Nephron (organoid): Measurements from ENCODE around the gene PSMA2.

Source experiments
- H3K27ac Mint-ChIP-seq, 3 experiments: 2 replicates each; pipeline ENCODE4 v1.8.0; 2020; ENCODE audit warnings: mixed read lengths in 3 of 3, mild to moderate bottlenecking in 2 of 3, moderate library complexity in 1 of 3
- H3K27me3 Mint-ChIP-seq: 2 replicates; pipeline ENCODE4 v1.8.0; 2021; ENCODE audit warnings: low read depth, mild to moderate bottlenecking, moderate library complexity, mixed read lengths
- H3K36me3 Mint-ChIP-seq: 2 replicates; pipeline ENCODE4 v1.8.0; 2020; ENCODE audit warnings: low read depth, mixed read lengths
- H3K4me1 Mint-ChIP-seq: 2 replicates; pipeline ENCODE4 v1.8.0; 2020; ENCODE audit warnings: mixed read lengths
- H3K4me3 Mint-ChIP-seq, 3 experiments: 2 replicates each; pipeline ENCODE4 v1.8.0; 2020; ENCODE audit warnings: mild to moderate bottlenecking in 3 of 3, mixed read lengths in 3 of 3, moderate library complexity in 2 of 3
- H3K9me3 Mint-ChIP-seq: 2 replicates; pipeline ENCODE4 v1.8.0; 2020; ENCODE audit warnings: mixed read lengths
- TF ChIP-seq, protein P1 (sequence below), 3 experiments: fragments of 200-600 bp; sonication (generic); IDR thresholded peaks; one replicate each; pipeline ENCODE4 v1.5.0; 2021; ENCODE audit warnings: antibody characterized with exemption in 3 of 3; ENCODE audit not compliant: unreplicated experiment in 3 of 3

PSMA2 gene

DNA sequence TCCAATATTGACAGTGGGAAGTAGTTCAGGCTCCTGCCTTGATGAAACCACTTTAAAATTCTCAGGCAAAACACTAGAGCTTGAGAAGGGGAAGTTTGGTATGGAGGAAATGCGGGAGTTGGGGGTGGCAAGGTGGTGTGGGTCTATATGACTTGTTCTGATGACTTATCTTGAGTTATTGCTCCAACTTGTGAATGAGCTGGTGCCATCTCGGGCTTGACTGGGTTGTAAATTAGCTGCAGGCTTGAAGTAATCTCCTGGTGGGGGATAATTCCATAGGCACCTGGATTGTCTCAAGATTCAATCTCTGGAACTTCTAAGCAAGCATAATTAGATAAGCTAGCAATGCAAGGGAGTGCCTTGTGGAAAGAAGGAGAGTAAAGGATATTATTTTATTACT lies 29.2 kb upstream of the PSMA2 start:
- TF ChIP-seq, protein P1, sequence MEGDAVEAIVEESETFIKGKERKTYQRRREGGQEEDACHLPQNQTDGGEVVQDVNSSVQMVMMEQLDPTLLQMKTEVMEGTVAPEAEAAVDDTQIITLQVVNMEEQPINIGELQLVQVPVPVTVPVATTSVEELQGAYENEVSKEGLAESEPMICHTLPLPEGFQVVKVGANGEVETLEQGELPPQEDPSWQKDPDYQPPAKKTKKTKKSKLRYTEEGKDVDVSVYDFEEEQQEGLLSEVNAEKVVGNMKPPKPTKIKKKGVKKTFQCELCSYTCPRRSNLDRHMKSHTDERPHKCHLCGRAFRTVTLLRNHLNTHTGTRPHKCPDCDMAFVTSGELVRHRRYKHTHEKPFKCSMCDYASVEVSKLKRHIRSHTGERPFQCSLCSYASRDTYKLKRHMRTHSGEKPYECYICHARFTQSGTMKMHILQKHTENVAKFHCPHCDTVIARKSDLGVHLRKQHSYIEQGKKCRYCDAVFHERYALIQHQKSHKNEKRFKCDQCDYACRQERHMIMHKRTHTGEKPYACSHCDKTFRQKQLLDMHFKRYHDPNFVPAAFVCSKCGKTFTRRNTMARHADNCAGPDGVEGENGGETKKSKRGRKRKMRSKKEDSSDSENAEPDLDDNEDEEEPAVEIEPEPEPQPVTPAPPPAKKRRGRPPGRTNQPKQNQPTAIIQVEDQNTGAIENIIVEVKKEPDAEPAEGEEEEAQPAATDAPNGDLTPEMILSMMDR (IDR thresholded peaks at IDR 0.05; ENCODE audit: unreplicated experiment in 3 of 3) = no peak
- no peak overlapping the region for H3K27ac Mint-ChIP-seq
- no peak overlapping the region for H3K4me3 Mint-ChIP-seq
- no peaks in the 10 kb centered on the region for H3K4me1 Mint-ChIP-seq
- peaks cover 25% of the 10 kb centered on the region for H3K27me3 Mint-ChIP-seq
- no peaks in the 10 kb centered on the region for H3K36me3 Mint-ChIP-seq
- peaks cover 18% of the 10 kb centered on the region for H3K9me3 Mint-ChIP-seq

DNA sequence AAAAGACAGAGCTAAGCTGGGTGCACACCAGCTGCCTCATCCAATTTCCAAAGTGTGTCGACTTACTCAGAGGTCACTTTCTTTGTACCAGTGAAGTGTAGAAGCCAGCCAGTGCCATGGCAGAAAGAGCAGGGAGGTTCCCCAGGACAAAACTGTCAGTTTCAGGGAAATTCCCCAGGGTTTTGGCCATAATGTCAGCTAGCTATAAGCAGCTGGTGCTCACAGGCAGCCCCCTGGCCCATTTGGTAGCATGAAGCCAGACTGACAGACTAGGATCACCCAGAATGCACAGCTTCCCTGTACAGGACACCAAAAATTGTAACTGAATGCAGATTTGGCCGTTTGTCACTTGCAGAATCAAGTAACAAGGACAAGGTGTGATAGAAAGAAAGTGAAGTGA lies 28.8 kb upstream of the PSMA2 start:
- no peaks in the 10 kb centered on the region for H3K36me3 Mint-ChIP-seq
- no peak overlapping the region for H3K27ac Mint-ChIP-seq
- H3K4me1 Mint-ChIP-seq = no peaks in the 10 kb centered on the region
- no peak overlapping the region for H3K4me3 Mint-ChIP-seq
- TF ChIP-seq, protein P1 (IDR thresholded peaks at IDR 0.05; ENCODE audit: unreplicated experiment in 3 of 3) = no peak
- peaks cover 19% of the 10 kb centered on the region for H3K9me3 Mint-ChIP-seq
- H3K27me3 Mint-ChIP-seq = peaks cover 25% of the 10 kb centered on the region

DNA sequence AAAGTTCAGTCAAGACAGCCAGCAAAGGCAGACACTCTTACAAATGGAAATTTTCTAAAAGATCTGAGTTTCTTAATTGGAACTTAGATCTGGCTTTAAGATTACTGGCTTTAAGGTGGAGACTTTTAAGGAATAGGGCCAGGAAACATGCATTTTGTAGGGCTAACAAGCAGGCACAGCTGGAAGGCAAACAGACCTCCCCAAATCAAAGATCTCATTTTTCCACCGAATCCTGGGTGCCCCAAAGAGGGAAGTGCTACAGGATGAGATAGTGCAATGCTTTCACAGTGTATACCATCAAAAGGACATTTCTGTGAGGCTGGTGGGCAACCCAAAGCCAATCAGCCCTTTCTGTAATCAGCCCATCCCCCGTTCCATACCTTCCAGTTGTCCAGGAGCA lies 27.6 kb upstream of the PSMA2 start:
- no peaks in the 10 kb centered on the region for H3K36me3 Mint-ChIP-seq
- TF ChIP-seq, protein P1 (IDR thresholded peaks at IDR 0.05; ENCODE audit: unreplicated experiment in 3 of 3) = no peak
- no peak overlapping the region for H3K4me3 Mint-ChIP-seq
- H3K27me3 Mint-ChIP-seq = peaks cover 13% of the 10 kb centered on the region
- peaks cover 21% of the 10 kb centered on the region for H3K9me3 Mint-ChIP-seq
- H3K4me1 Mint-ChIP-seq = no peaks in the 10 kb centered on the region
- no peak overlapping the region for H3K27ac Mint-ChIP-seq

DNA sequence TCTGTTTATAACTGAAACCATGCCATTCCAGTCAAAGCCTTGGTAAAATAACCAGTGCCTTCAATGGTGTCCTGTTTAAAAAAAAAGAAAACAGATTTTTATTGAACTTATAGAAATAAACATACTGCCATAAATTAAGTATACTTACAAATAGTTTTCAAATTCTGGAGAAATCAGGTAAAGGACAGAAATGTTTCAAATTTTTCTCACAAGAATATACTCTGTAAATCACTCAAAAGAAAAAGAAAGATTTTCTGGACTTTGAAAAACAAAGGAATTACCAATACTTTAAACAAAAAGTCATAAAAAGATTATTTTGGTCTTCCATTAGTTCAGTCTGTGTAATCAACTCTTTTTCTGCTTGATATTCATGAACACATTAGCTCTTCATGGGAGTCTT lies 24.1 kb upstream of the PSMA2 start:
- Mint-ChIP-seq H3K4me3 (no peak overlapping the region), H3K27me3 (no peaks in the 10 kb centered on the region), H3K9me3 (peaks cover 21% of the 10 kb centered on the region), H3K27ac (no peak overlapping the region), H3K4me1 (no peaks in the 10 kb centered on the region), H3K36me3 (no peaks in the 10 kb centered on the region)
- TF ChIP-seq, protein P1 (IDR thresholded peaks at IDR 0.05; ENCODE audit: unreplicated experiment in 3 of 3) = no peak

DNA sequence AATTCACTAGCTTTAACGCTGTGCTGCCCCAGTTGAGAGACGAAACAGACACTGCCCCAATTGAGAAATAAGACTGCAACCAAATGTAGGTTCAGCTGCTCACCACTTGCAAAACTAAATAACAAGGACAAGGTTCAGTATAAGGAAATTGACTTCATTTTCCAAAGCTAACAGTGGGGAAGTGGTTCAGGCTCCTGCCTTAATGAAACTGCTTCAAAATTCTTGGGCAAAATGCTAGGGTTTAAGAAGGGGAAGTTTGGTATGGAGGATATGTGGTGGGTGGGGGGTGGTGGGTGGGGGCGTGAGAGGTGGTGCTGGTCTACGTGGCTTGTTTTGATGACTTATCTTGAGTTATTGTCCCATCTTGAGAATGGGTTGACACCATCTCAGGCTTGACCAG lies 22.0 kb upstream of the PSMA2 start:
- H3K27ac Mint-ChIP-seq = no peak overlapping the region

DNA sequence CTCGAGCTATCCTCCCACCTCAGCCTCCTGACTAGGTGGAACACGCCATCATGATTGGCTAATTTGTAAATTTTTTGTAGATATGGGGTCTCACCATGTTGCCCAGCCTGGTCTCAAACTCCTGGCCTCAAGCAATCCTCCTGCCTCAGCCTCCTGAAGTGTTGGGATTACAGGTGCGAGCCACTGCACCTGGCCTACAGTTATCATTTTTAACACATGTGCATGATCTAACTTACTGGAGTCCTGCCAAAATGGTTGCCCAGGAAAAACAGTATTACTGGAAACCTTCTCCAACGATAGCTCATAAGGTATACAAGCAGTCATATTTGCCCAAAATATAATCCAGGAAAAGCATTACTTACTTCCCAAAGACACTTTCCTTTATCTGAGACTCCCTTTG lies 20.4 kb upstream of the PSMA2 start:
- H3K4me3 Mint-ChIP-seq = no peak overlapping the region
- H3K4me1 Mint-ChIP-seq = no peaks in the 10 kb centered on the region
- no peaks in the 10 kb centered on the region for H3K36me3 Mint-ChIP-seq
- H3K27me3 Mint-ChIP-seq = peaks cover 5% of the 10 kb centered on the region
- TF ChIP-seq, protein P1 (IDR thresholded peaks at IDR 0.05; ENCODE audit: unreplicated experiment in 3 of 3) = no peak
- no peak overlapping the region for H3K27ac Mint-ChIP-seq
- H3K9me3 Mint-ChIP-seq = peaks cover 9% of the 10 kb centered on the region

More for the DNA sequence above, 22.0 kb upstream of the PSMA2 start:
- H3K4me1 Mint-ChIP-seq = no peaks in the 10 kb centered on the region
- H3K27me3 Mint-ChIP-seq = peaks cover 5% of the 10 kb centered on the region
- no peaks in the 10 kb centered on the region for H3K36me3 Mint-ChIP-seq
- H3K9me3 Mint-ChIP-seq = peaks cover 9% of the 10 kb centered on the region
- TF ChIP-seq, protein P1 (IDR thresholded peaks at IDR 0.05; ENCODE audit: unreplicated experiment in 3 of 3) = no peak
- H3K4me3 Mint-ChIP-seq = no peak overlapping the region
